Heart left ventricle (tissue), 16 donors: ENCODE results near the gene CAMTA1. TPM values are rescaled to one million over a fixed set of nuclear protein-coding genes. Genes with fewer than 3 reads are reported as not detected.

Experiments used
- ATAC-seq, 4 donors: fragments of 200-7000 bp; cut with Tn5 transposase; one replicate each; pipeline ENCODE4 v1.9.1; 2020 to 2022; ENCODE audit warnings: moderate library complexity in 4 of 4, mild to moderate bottlenecking in 3 of 4, moderate number of reproducible peaks in 1 of 4
- DNase-seq, 5 donors: peaks; one replicate each; pipeline ENCODE4 v3.0.0-alpha.2; 2020
- H3K27ac ChIP-seq, 12 donors: fragments of 200-600 bp; sonication (generic) in 4 of 12; one replicate each; pipeline versions ENCODE4 v1.5.0 to v1.8.0; 2016 to 2022; ENCODE audit warnings: mild to moderate bottlenecking in 2 of 12
- H3K27me3 ChIP-seq, 9 donors: fragments of 200-600 bp; sonication (generic) in 2 of 9; one replicate each; pipeline versions ENCODE4 v1.5.1 to v1.8.0; 2016 to 2022; ENCODE audit warnings: mild to moderate bottlenecking in 3 of 9
- H3K36me3 ChIP-seq, 9 donors: fragments of 200-600 bp; sonication (generic) in 2 of 9; one replicate each; pipeline versions ENCODE4 v1.5.0 to v1.8.0; 2018 to 2022; ENCODE audit warnings: mild to moderate bottlenecking in 2 of 9
- H3K4me1 ChIP-seq, 12 donors: fragments of 200-600 bp; sonication (generic) in 4 of 12; one replicate each; pipeline versions ENCODE4 v1.5.0 to v1.8.0; 2016 to 2022; ENCODE audit warnings: mild to moderate bottlenecking in 3 of 12
- H3K4me3 ChIP-seq, 12 donors: fragments of 200-600 bp; sonication (generic) in 4 of 12; one replicate each; pipeline versions ENCODE4 v1.5.0 to v1.8.0; 2017 to 2022; ENCODE audit warnings: mild to moderate bottlenecking in 9 of 12, moderate library complexity in 4 of 12
- H3K9me3 ChIP-seq, 12 donors: fragments of 200-600 bp; sonication (generic) in 4 of 12; one replicate each; pipeline versions ENCODE4 v1.5.0 to v1.8.0; 2016 to 2022; ENCODE audit warnings: mild to moderate bottlenecking in 1 of 12
- POLR2A ChIP-seq, 2 donors: fragments of 450-650 bp; IDR thresholded peaks; one replicate each; pipeline ENCODE4 v1.6.1; 2017; ENCODE audit warnings: antibody characterized with exemption in 2 of 2, mild to moderate bottlenecking in 2 of 2, moderate library complexity in 2 of 2
- WGBS, 4 donors: extraction: QIAGEN DNeasy Blood & Tissue Kit in 2 of 4; methylation state at CpG; one replicate each; pipeline versions ENCODE4 v1.1.5 to v1.1.7; 2013 to 2018; 5-methylcytosine and 5-hydroxymethylcytosine counted together
- intact Hi-C, 10 donors: fragments of 100-400 bp; cut with DNase I; formaldehyde crosslinking; loops; one replicate each; pipeline versions ENCODE4 v1.11.1 to v1.14.2; 2022
- polyA plus RNA-seq, 2 donors: library from polyadenylated mRNA; stranded (reverse); fragments of 200-250 nt; gene quantifications; one replicate each; pipeline ENCODE4 v1.2.3, GENCODE V29; 2013
- total RNA-seq, 9 donors: library from RNA; depleted of rRNA in 2 of 9; stranded (reverse); fragments of >200 nt in 2 of 9; fragmentation: NEBNext Ultra II Directional in 3 of 9; extraction: Animal tissue kit (Norgen Biotek cat#: 25700) in 3 of 9; gene quantifications; one replicate each; pipeline versions ENCODE4 v1.1.0 to v1.2.4, GENCODE V29; 2016 to 2023
- TF ChIP-seq, protein P1 (sequence below), 12 donors: fragments of 200-600 bp; sonication (generic) in 4 of 12; IDR thresholded peaks; one replicate each; pipeline versions ENCODE4 v1.5.0 to v1.8.0; 2018 to 2022; ENCODE audit warnings: antibody characterized with exemption in 12 of 12, mild to moderate bottlenecking in 5 of 12
- donor health status: ischemic (EF 13 %, LVEDD 7.1; RV severe dilation, severe dysfunction).
- donor health status: healthy with polysubstance abuse.
- donor health status: DM: no; HTN: yes; CAD: no.
- donor health status: DM: no; HTN: no; CAD: no.
- donor health status: ischemic (EF 25% LVEDD 6.9; RV normal size, moderate dysfunction).
- donor health status: ischemic (EF 25% LVEDD 5.7; RV mildly dilated, moderate dysfunction).
- donor health status: healthy.
- donor health status: DM: yes; HTN: yes; CAD: no.
- donor health status: ischemic (EF 35%, LVEDD 5.7; RV mildly dilated, moderate dysfunction).
- donor health status: nonischemic (EF 11% LVEDD 7.7; RV severe dilation, severe dysfunction).
- donor health status: DM: yes; HTN: yes; CAD: no.
- donor health status: PGD.
- donor health status: ischemic (EF 29% LVEDD 5.4; RV normal size, mild dysfunction).
- donor health status: nonischemic (EF 23%, LVEDD 6.1; RV moderate dilation, normal function).

CAMTA1 gene
- total and polyA plus RNA-seq, 11 donors, result 114 to 303 (median 137) TPM

DNA sequence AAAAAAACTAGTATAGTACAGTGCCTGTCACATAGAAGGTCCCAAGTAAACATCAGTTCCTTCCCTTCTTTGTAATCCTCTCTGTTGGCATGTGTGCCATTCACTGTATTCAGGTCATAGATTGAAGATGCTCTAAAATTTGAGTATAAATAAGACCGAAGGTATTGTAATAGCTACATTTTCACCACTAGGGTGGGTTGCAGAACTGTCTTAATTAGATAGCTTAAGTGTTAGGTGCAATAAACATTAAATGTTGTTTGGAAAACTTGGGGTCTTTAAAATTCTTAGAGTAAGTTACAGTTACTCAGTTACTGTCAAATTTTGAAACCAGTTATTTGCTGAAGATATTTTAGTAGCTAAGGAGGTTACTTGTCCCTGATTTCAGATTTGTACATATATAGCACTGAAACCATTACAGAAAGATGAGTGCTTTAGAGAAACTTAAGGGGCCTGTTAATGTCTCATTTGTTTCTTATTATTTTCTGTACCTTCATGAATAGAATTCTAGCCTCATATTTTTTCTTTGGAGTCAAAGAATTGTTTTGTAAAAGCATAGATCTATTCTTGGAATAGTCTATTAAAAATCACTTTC is 1023.1 kb downstream of the CAMTA1 start:
- 33 to 44% (median 40%) methylated on average over 1 of the region's 1 CpG for WGBS, 4 donors
- no peak for TF ChIP-seq POLR2A (IDR thresholded peaks at IDR 0.05)
- TF ChIP-seq, protein P1, sequence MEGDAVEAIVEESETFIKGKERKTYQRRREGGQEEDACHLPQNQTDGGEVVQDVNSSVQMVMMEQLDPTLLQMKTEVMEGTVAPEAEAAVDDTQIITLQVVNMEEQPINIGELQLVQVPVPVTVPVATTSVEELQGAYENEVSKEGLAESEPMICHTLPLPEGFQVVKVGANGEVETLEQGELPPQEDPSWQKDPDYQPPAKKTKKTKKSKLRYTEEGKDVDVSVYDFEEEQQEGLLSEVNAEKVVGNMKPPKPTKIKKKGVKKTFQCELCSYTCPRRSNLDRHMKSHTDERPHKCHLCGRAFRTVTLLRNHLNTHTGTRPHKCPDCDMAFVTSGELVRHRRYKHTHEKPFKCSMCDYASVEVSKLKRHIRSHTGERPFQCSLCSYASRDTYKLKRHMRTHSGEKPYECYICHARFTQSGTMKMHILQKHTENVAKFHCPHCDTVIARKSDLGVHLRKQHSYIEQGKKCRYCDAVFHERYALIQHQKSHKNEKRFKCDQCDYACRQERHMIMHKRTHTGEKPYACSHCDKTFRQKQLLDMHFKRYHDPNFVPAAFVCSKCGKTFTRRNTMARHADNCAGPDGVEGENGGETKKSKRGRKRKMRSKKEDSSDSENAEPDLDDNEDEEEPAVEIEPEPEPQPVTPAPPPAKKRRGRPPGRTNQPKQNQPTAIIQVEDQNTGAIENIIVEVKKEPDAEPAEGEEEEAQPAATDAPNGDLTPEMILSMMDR (IDR thresholded peaks at IDR 0.05), result peak; percentile 10 to 51 (median 36)
- Histone ChIP-seq H3K27me3 (no peaks in the 10 kb centered on the region), H3K36me3 (peaks cover 0 to 100% (median 78%) of the 10 kb centered on the region in 9 donors), H3K27ac (no peak overlapping the region), H3K4me3 (no peak overlapping the region), H3K9me3 (peaks cover 0 to 5% (median 2%) of the 10 kb centered on the region in 12 donors), H3K4me1 (no peaks in the 10 kb centered on the region)
- no peak for DNase-seq
- no peak for ATAC-seq
- intact Hi-C loops, result loop anchor here in 1 of 10 donors (10.0 kb wide), 1 partner anchor 96 kb away; no protein-coding TSS in a partner anchor

DNA sequence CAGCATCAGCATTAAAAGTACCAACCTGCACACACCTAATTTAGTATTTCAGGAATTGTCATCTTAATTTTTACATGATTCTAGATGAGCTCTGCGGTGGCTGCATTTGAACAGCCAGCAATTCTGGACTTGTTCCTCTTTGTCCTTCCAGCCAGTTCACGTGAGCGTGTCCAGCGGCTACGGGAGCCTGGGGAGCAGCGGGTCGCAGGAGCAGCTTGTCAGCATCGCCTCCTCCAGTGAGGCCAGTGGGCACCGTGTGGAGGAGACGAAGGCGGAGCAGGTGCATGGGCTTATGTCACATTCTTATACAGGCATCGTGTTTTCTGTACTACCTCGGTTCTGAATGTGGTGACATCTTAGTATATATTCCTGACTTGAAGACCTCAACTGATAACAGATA is 1024.5 kb downstream of the CAMTA1 start:
- DNase-seq (peak in 1 of 5 donors; percentile 29), ATAC-seq (no peak)
- no peak for TF ChIP-seq POLR2A (IDR thresholded peaks at IDR 0.05)
- TF ChIP-seq, protein P1 (IDR thresholded peaks at IDR 0.05), result no peak
- Histone ChIP-seq H3K4me3 (no peak overlapping the region), H3K9me3 (peaks cover 0 to 14% (median 8%) of the 10 kb centered on the region in 12 donors), H3K4me1 (no peaks in the 10 kb centered on the region), H3K36me3 (peaks cover 0 to 100% (median 74%) of the 10 kb centered on the region in 9 donors), H3K27ac (no peak overlapping the region), H3K27me3 (no peaks in the 10 kb centered on the region)
- WGBS, 4 donors, result 91 to 97% (median 94%) methylated on average over 13 of the region's 13 CpGs
- intact Hi-C loops, result loop anchor here in 1 of 10 donors (10.0 kb wide), 1 partner anchor 95 kb away; no protein-coding TSS in a partner anchor

DNA sequence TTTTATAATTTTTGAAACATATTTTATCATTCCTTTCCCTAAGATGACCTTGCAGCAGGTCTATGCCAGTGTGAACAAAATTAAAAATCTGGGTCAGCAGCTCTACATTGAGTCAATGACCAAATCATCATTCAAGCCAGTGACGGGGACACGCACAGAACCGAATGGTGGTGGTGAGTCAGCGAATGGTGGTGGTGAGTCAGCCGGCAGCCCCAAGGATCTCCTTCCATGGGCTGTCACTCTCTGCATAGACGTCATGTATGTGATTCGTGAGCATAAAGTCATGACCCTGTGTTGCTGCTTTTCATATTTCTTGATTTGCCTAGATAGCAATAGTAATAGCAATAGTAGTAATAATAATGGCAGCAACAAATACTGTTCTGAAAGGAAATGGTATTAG is 1025.1 kb downstream of the CAMTA1 start:
- TF ChIP-seq, protein P1 (IDR thresholded peaks at IDR 0.05), result no peak
- no peak for TF ChIP-seq POLR2A (IDR thresholded peaks at IDR 0.05)
- Histone ChIP-seq H3K9me3 (peaks cover 0 to 14% (median 8%) of the 10 kb centered on the region in 12 donors), H3K4me3 (no peak overlapping the region), H3K4me1 (no peaks in the 10 kb centered on the region), H3K36me3 (peaks cover 0 to 100% (median 67%) of the 10 kb centered on the region in 9 donors), H3K27ac (no peak overlapping the region), H3K27me3 (no peaks in the 10 kb centered on the region)
- ATAC-seq (no peak), DNase-seq (no peak)
- 91 to 97% (median 93%) methylated on average over 7 of the region's 7 CpGs for WGBS, 4 donors
- intact Hi-C loops, result no loop called here

DNA sequence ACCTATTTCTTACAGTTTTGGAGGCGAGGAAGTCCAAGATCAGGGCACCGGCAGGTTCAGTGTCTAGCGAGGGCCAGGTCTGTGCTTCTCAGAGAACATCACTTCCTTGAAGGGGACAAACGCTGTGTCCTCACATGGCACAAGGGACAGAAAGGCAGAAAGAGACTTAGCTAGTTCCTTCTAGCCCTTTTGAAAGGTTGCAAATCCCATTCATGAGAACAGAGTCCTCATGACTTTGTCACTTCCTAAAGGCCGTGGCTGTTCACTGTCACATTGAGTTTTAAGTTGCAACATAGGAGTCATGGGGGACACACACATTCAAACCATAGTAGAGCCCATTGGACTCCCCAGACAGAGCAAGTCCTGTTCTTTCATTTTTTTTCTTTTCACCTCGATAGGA is 1026.2 kb downstream of the CAMTA1 start:
- ATAC-seq, result no peak
- H3K27ac ChIP-seq, result no peak overlapping the region

More for the DNA sequence above, 1026.2 kb downstream of the CAMTA1 start:
- Histone ChIP-seq H3K4me1 (no peaks in the 10 kb centered on the region), H3K27me3 (no peaks in the 10 kb centered on the region), H3K36me3 (peaks cover 0 to 98% (median 58%) of the 10 kb centered on the region in 9 donors), H3K4me3 (no peak overlapping the region), H3K9me3 (peaks cover 0 to 14% (median 8%) of the 10 kb centered on the region in 12 donors)
- intact Hi-C loops, result no loop called here
- 90 to 96% (median 94%) methylated on average over 6 of the region's 6 CpGs for WGBS, 4 donors
- no peak for DNase-seq
- no peak for TF ChIP-seq POLR2A (IDR thresholded peaks at IDR 0.05)
- TF ChIP-seq, protein P1 (IDR thresholded peaks at IDR 0.05), result no peak
